ENCODE data around the gene SPTLC2. TPM values are rescaled to one million over a fixed set of nuclear protein-coding genes. Genes with fewer than 3 reads are reported as not detected.
A peak's percentile ranks its signal among the peaks of the same experiment; 100 is the strongest.

Gene SPTLC2
- total and polyA plus RNA-seq, 2 of the 13 experiments (the other 11 are each of a cell fraction or from before 2014, with no cell fraction given) = 17.4 to 17.5 TPM

GRCh38 chr14:77646907-77647306 lies 30.5 kb upstream of the SPTLC2 start:
- in situ Hi-C loops (cut with HindIII; ENCODE audit: extremely low pct_ligation_motif_present, low pct_unique_long_range_greater_than_20kb) = no loop called here
- no peak for FAIRE-seq

GRCh38 chr14:77645520-77646230 lies 29.2 kb upstream of the SPTLC2 start:
- BruUV-seq (replicated peaks) = no TSS peak
- H2AFZ ChIP-seq (ENCODE audit: low read length) = no peak overlapping the region
- in situ Hi-C loops (cut with HindIII; ENCODE audit: extremely low pct_ligation_motif_present, low pct_unique_long_range_greater_than_20kb) = no loop called here
- TF ChIP-seq NRL (CRISPR knock-in tag; IDR thresholded peaks at IDR 0.05; ENCODE audit: borderline replicate concordance) (no peak), SP4 (CRISPR knock-in tag; IDR thresholded peaks at IDR 0.05) (no peak), RFXANK (CRISPR knock-in tag; IDR thresholded peaks at IDR 0.05) (no peak), ZNF724P (CRISPR knock-in tag; IDR thresholded peaks at IDR 0.05; ENCODE audit: borderline replicate concordance) (no peak), ZNF549 (CRISPR knock-in tag; IDR thresholded peaks at IDR 0.05) (no peak), DR1 (CRISPR knock-in tag; IDR thresholded peaks at IDR 0.05) (no peak)
- TF ChIP-seq, protein P1, sequence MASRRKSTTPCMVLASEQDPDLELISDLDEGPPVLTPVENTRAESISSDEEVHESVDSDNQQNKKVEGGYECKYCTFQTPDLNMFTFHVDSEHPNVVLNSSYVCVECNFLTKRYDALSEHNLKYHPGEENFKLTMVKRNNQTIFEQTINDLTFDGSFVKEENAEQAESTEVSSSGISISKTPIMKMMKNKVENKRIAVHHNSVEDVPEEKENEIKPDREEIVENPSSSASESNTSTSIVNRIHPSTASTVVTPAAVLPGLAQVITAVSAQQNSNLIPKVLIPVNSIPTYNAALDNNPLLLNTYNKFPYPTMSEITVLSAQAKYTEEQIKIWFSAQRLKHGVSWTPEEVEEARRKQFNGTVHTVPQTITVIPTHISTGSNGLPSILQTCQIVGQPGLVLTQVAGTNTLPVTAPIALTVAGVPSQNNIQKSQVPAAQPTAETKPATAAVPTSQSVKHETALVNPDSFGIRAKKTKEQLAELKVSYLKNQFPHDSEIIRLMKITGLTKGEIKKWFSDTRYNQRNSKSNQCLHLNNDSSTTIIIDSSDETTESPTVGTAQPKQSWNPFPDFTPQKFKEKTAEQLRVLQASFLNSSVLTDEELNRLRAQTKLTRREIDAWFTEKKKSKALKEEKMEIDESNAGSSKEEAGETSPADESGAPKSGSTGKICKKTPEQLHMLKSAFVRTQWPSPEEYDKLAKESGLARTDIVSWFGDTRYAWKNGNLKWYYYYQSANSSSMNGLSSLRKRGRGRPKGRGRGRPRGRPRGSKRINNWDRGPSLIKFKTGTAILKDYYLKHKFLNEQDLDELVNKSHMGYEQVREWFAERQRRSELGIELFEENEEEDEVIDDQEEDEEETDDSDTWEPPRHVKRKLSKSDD (CRISPR knock-in tag; IDR thresholded peaks at IDR 0.05; ENCODE audit: low read depth) = no peak
- TF ChIP-seq, protein P2, sequence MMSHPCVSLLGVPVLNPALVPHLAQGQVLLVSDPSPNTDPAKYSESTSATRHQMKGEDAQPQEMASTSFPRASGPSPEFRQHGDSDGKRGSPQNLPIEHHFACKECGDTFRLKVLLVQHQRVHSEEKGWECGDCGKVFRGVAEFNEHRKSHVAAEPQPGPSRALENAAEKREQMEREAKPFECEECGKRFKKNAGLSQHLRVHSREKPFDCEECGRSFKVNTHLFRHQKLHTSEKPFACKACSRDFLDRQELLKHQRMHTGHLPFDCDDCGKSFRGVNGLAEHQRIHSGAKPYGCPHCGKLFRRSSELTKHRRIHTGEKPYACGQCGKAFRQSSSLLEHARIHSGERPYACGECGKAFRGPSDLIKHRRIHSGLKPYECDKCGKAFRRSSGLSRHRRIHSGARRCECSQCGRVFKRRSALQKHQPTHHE (CRISPR knock-in tag; IDR thresholded peaks at IDR 0.05; ENCODE audit: borderline replicate concordance) = no peak

More at GRCh38 chr14:77646907-77647306, 30.5 kb upstream of the SPTLC2 start:
- H3K27me3 ChIP-seq (ENCODE audit: control insufficient read depth in 1 of 2, insufficient read depth in 2 of 2, low read length in 2 of 2) = no peaks in the 10 kb centered on the region; a peak in 1 of 5 replicates
- DNase-seq (ENCODE audit: low spot score) (no peak), ATAC-seq (no peak)
- H3K79me2 ChIP-seq (ENCODE audit: insufficient read depth, low read length) = no peaks in the 10 kb centered on the region
- no peak overlapping the region for H3K27ac ChIP-seq (ENCODE audit: extremely low read length, insufficient read depth, low read length)
- TF ChIP-seq ZNF12 (CRISPR knock-in tag; IDR thresholded peaks at IDR 0.05) = peak; percentile 99
- no peak for TF ChIP-seq FUBP1 (CRISPR knock-in tag; IDR thresholded peaks at IDR 0.05; ENCODE audit: borderline replicate concordance)
- no peak for TF ChIP-seq ZNF326 (CRISPR knock-in tag; IDR thresholded peaks at IDR 0.05; ENCODE audit: borderline replicate concordance)
- no peak overlapping the region for H3K9ac ChIP-seq (ENCODE audit: insufficient read depth, low read depth, low read length)
- CTCF ChIA-PET (ENCODE audit: low intra/inter-chr PET ratio, low total read pairs) = no interaction called here
- no peaks in the 10 kb centered on the region for H3K9me3 ChIP-seq (ENCODE audit: low read length)
- no TSS peak for BruUV-seq (replicated peaks)
- H3K36me3 ChIP-seq (replicated peaks in 1 of 2; ENCODE audit: control insufficient read depth in 1 of 2, insufficient read depth in 2 of 2, low read length in 2 of 2) = no peaks in the 10 kb centered on the region
- POLR2A ChIA-PET = no interaction called here
- H3K4me1 ChIP-seq (ENCODE audit: insufficient read depth, low read length) = peaks cover 13% of the 10 kb centered on the region
- H4K20me1 ChIP-seq (ENCODE audit: insufficient read depth, low read length) = no peaks in the 10 kb centered on the region
- WGBS (ENCODE audit: low lambda C conversion rate) = 62% methylated on average over 4 of the region's 4 CpGs
- no peak overlapping the region for H3K4me2 ChIP-seq (ENCODE audit: low read depth, low read length)
- H2AFZ ChIP-seq (ENCODE audit: low read length) = no peak overlapping the region
- intact Hi-C loops (cut with micrococcal nuclease; ENCODE audit: unreplicated experiment) = no loop called here
- no peak overlapping the region for H3K4me3 ChIP-seq (replicated peaks in 1 of 3; ENCODE audit: insufficient read depth in 1 of 3, low read depth in 2 of 3, low read length in 3 of 3)

More at GRCh38 chr14:77645520-77646230, 29.2 kb upstream of the SPTLC2 start:
- Histone ChIP-seq H3K36me3 (replicated peaks in 1 of 2; ENCODE audit: control insufficient read depth in 1 of 2, insufficient read depth in 2 of 2, low read length in 2 of 2) (no peaks in the 10 kb centered on the region), H3K9ac (ENCODE audit: insufficient read depth, low read depth, low read length) (no peak overlapping the region), H3K9me3 (ENCODE audit: low read length) (no peaks in the 10 kb centered on the region), H3K4me1 (ENCODE audit: insufficient read depth, low read length) (peaks cover 19% of the 10 kb centered on the region), H3K27me3 (ENCODE audit: control insufficient read depth in 1 of 2, insufficient read depth in 2 of 2, low read length in 2 of 2) (peaks cover 0 to 1% of the 10 kb centered on the region in 2 experiments; a peak in 1 of 5 replicates), H3K79me2 (ENCODE audit: insufficient read depth, low read length) (no peaks in the 10 kb centered on the region), H3K27ac (ENCODE audit: extremely low read length, insufficient read depth, low read length) (no peak overlapping the region), H3K4me2 (ENCODE audit: low read depth, low read length) (no peak overlapping the region), H4K20me1 (ENCODE audit: insufficient read depth, low read length) (no peaks in the 10 kb centered on the region), H3K4me3 (replicated peaks in 1 of 3; ENCODE audit: insufficient read depth in 1 of 3, low read depth in 2 of 3, low read length in 3 of 3) (no peak overlapping the region)
- DNase-seq (ENCODE audit: low spot score) (no peak), ATAC-seq (no peak), FAIRE-seq (no peak)
- 69% methylated on average over 15 of the region's 15 CpGs for WGBS (ENCODE audit: low lambda C conversion rate)
- CTCF ChIA-PET (ENCODE audit: low intra/inter-chr PET ratio, low total read pairs) = no interaction called here
- intact Hi-C loops (cut with micrococcal nuclease; ENCODE audit: unreplicated experiment) = no loop called here
- POLR2A ChIA-PET = no interaction called here
